Right cardiac atrium (tissue), 5 donors: ENCODE data around the gene LDLRAD4. TPM values are rescaled to one million over a fixed set of nuclear protein-coding genes. Genes with fewer than 3 reads are reported as not detected.

Experiments
- ATAC-seq, 2 donors: fragments of 200-7000 bp; cut with Tn5 transposase; one replicate each; pipeline versions ENCODE4 v1.8.0 to v1.9.1; 2020; ENCODE audit warnings: moderate library complexity in 2 of 2, mild to moderate bottlenecking in 1 of 2
- DNase-seq, 3 donors: peaks; one replicate each; pipeline ENCODE4 v3.0.0-alpha.2; 2020
- H3K27ac ChIP-seq: one replicate; pipeline ENCODE4 v1.5.1; 2013; ENCODE audit warnings: mild to moderate bottlenecking, low read length, control low read depth, moderate library complexity
- H3K27me3 ChIP-seq: one replicate; pipeline ENCODE4 v1.6.1; 2013; ENCODE audit not compliant: control insufficient read depth, insufficient read depth
- H3K4me1 ChIP-seq: one replicate; pipeline ENCODE4 v1.6.1; 2013; ENCODE audit warnings: low read length; ENCODE audit not compliant: control insufficient read depth, insufficient read depth
- H3K4me3 ChIP-seq: one replicate; pipeline ENCODE4 v1.5.1; 2013; ENCODE audit warnings: low read length, control low read depth
- H3K9me3 ChIP-seq: one replicate; pipeline ENCODE4 v1.6.1; 2013; ENCODE audit warnings: low read length; ENCODE audit not compliant: control insufficient read depth
- WGBS: extraction: QIAGEN DNeasy Blood & Tissue Kit; methylation state at CpG from one replicate; pipeline ENCODE4 v1.1.7; 2013; 5-methylcytosine and 5-hydroxymethylcytosine counted together
- intact Hi-C, 4 donors: fragments of 100-400 bp; cut with DNase I; formaldehyde crosslinking; loops; one replicate each; pipeline versions ENCODE4 v1.11.0 to v1.14.0; 2022 to 2023
- polyA plus RNA-seq: library from polyadenylated mRNA; stranded (reverse); fragments of 200-250 nt; gene quantifications from one replicate; pipeline ENCODE4 v1.2.3, GENCODE V29; 2013
- total RNA-seq, 4 donors: library from RNA; stranded (reverse); fragmentation: NEBNext Ultra II Directional; extraction: Animal tissue kit (Norgen Biotek cat#: 25700); gene quantifications; one replicate each; pipeline ENCODE4 v1.2.1, GENCODE V29; 2021
- donor health status: healthy with polysubstance abuse.
- donor health status: DM: no; HTN: yes; CAD: no.
- donor health status: DM: no; HTN: no; CAD: no.
- donor health status: DM: no; HTN: yes; CAD: no; lungs with severe emphysema.
- donor health status: DM: yes; HTN: yes; CAD: no.

LDLRAD4 gene
- total and polyA plus RNA-seq, 5 donors: 25.7 to 159 (median 68.1) TPM

DNA sequence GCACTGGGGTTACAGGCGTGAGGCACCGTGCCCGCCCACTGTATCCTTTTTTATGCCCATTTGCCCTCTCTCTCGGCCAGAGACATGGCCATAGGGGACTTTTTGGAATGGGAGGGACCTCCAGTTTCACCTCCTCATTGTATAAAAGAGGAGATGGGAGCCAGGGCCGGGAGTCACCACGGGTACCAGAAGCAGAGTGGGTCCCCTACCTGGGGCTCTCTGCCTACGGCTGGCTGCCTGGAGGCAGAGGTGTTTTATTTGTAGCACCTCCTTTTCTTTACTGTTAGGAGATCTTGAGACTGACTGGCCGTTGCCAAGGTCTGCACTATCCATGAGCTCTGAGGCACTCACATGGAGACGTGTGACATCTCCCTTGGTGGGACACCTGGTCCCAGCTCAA is 162.8 kb downstream of the LDLRAD4 start:
- Histone ChIP-seq H3K4me1 (peaks cover 24% of the 10 kb centered on the region), H3K9me3 (no peaks in the 10 kb centered on the region), H3K27ac (peak overlapping the region; percentile 85), H3K4me3 (no peak overlapping the region), H3K27me3 (no peaks in the 10 kb centered on the region)
- 85% methylated on average over 9 of the region's 9 CpGs for WGBS
- intact Hi-C loops: loop anchor here in 3 of 4 donors (5.0 to 10.0 kb wide), 4 partner anchors 63 to 167 kb away; partner anchors contain the start of gene LDLRAD4 (in 1 of the 3)
- DNase-seq (no peak), ATAC-seq (no peak)

DNA sequence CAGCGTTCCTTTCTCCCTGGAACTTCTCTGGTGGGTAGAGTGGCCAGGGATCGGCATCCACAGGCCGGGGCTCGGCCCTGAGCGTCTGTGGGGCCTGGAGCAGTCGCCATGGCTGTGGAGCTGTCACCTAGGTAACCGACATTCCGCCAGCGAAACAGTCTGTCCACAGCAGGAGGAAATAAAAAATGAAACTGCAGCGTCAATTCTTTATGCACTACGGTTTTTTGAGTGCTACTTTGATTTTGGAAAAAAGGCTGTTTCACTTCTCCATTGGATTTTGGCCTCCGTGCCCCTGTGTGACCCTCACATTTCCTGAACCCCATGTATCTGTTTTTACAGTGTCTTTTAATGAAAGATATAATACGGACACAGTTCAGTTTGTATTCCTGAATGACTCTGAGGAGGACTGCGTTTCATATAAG is 163.4 kb downstream of the LDLRAD4 start:
- ATAC-seq (peak; percentile 87 to 90), DNase-seq (peak; percentile 78 to 90 (median 90))
- Histone ChIP-seq H3K27ac (peak overlapping the region; percentile 85), H3K9me3 (no peaks in the 10 kb centered on the region), H3K4me1 (peaks cover 24% of the 10 kb centered on the region), H3K27me3 (no peaks in the 10 kb centered on the region), H3K4me3 (peak overlapping the region; percentile 40)
- WGBS: 4% methylated on average over 14 of the region's 14 CpGs
- intact Hi-C loops: loop anchor here in 3 of 4 donors (5.0 to 10.0 kb wide), 4 partner anchors 63 to 167 kb away; partner anchors contain the start of gene LDLRAD4 (in 1 of the 3)

GRCh38 chr18:13382366-13382953 is 163.9 kb downstream of the LDLRAD4 start:
- intact Hi-C loops: loop anchor here in 3 of 4 donors (5.0 to 10.0 kb wide), 4 partner anchors 62 to 168 kb away; partner anchors contain the start of gene LDLRAD4 (in 1 of the 3)
- H3K27ac ChIP-seq: peak overlapping the region; percentile 91
- peak; percentile 49 to 83 for ATAC-seq
- WGBS: 54% methylated on average over 9 of the region's 9 CpGs
- H3K27me3 ChIP-seq: no peaks in the 10 kb centered on the region
- H3K4me3 ChIP-seq: peak overlapping the region; percentile 40
- DNase-seq: peak in 1 of 3 donors; percentile 77
- H3K9me3 ChIP-seq: no peaks in the 10 kb centered on the region
- H3K4me1 ChIP-seq: peaks cover 21% of the 10 kb centered on the region

- Histone ChIP-seq H3K4me3 (no peak overlapping the region), H3K4me1 (peaks cover 19% of the 10 kb centered on the region), H3K9me3 (no peaks in the 10 kb centered on the region), H3K27me3 (no peaks in the 10 kb centered on the region), H3K27ac (peak overlapping the region; percentile 91)
- WGBS: 86% methylated on average over 19 of the region's 19 CpGs
- intact Hi-C loops: loop anchor here in 3 of 4 donors (5.0 to 10.0 kb wide), 4 partner anchors 62 to 168 kb away; partner anchors contain the start of gene LDLRAD4 (in 1 of the 3)
- no peak for ATAC-seq
- no peak for DNase-seq
Measured at GRCh38 chr18:13382954-13383827, 164.6 kb downstream of the LDLRAD4 start.

GRCh38 chr18:13386891-13387801 is 168.6 kb downstream of the LDLRAD4 start:
- Histone ChIP-seq H3K9me3 (no peaks in the 10 kb centered on the region), H3K27ac (no peak overlapping the region), H3K4me3 (no peak overlapping the region), H3K4me1 (peaks cover 13% of the 10 kb centered on the region), H3K27me3 (no peaks in the 10 kb centered on the region)
- ATAC-seq (peak in 1 of 2 donors; percentile 6), DNase-seq (peak in 1 of 3 donors; percentile 59)
- intact Hi-C loops: loop anchor here in 3 of 4 donors (10.0 kb wide), 3 partner anchors 58 to 172 kb away; partner anchors contain the start of gene LDLRAD4 (in 1 of the 3)
- whole genome bisulfite sequencing: 92% methylated on average over 40 of the region's 40 CpGs

DNA sequence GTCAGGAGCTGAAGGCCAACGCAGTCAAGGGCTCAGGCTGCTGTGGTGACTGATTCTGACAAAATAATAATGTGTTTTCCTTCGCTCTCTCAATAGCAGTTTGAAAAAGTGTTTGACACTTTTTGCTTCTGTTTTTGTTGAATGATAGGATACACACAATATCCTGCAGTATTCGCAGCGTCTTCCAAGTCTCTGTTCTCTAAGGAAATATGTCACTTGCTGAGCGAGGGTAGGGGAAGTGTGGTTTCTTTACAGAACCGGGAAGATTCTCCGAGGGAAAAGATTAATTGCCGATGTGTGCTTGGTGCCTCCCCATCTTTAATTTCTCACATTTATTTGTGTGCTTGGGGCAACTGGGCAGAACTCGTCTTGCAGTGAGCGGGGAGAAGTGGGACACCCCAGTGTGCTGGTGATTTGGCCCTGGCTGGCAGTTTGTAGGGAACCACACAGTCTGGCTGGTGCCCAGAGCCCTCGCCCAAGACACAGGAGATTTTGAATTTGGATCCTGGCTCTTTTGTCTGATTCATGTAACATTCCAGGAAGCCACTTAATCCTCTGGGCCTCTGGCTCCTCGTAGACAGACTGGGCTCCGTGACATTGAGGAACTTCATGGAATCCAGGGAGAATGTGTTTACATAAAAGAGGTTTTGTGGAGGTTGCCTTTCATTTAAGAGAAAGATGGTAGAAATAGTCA is 169.4 kb downstream of the LDLRAD4 start:
- Histone ChIP-seq H3K27me3 (no peaks in the 10 kb centered on the region), H3K4me1 (peaks cover 7% of the 10 kb centered on the region), H3K4me3 (no peak overlapping the region), H3K9me3 (no peaks in the 10 kb centered on the region), H3K27ac (peak overlapping the region; percentile 33)
- DNase-seq (peak in 1 of 3 donors; percentile 49), ATAC-seq (peak in 1 of 2 donors; percentile 59)
- intact Hi-C loops: loop anchor here in 3 of 4 donors (10.0 kb wide), 3 partner anchors 57 to 173 kb away; partner anchors contain the start of gene LDLRAD4 (in 1 of the 3)
- WGBS: 64% methylated on average over 13 of the region's 13 CpGs

DNA sequence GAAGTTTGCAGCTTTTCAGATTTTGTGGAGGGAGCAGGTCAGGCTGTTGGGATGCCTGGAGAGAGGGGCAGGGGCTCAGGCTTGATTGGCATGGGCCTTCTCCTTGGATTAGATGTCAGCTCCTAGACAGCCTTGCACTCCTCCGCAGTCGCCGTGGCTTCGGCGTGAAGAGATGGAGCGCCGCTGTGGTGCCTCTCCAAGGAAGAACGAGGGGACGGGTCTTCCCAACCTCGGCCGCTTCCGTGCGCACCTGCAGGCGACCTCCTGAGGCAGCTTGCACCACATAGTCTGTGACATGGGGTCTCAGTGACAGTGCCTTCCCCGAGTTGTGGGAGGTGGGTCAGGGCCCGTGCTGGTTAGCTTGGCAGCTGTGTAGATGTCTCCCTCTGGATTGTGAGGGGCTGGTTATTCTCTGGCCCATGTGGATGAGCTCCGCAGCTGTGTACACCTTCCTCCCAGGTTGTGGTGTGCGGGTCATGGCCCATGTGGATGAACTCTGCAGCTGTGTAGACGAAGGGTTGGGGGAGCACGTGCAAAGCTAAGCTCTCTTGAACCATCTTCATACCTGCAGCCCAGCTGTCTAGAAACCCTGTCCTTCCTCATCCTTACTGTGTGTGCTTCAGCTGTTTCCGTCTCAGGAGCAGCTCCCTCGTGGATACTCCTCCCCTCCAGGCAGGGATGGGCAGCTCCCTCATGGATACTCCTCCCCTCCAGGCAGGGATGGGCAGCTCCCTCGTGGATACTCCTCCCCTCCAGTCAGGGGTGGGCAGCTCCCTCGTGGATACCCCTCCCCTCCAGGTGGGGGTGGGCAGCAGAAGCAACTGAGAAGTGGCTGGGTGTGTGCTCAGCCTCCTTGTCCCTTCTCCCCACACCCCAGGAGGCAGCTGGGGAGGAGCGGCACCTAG is 170.3 kb downstream of the LDLRAD4 start:
- peak; percentile 24 to 66 for ATAC-seq
- Histone ChIP-seq H3K4me1 (peaks cover 4% of the 10 kb centered on the region), H3K9me3 (no peaks in the 10 kb centered on the region), H3K27ac (no peak overlapping the region), H3K4me3 (no peak overlapping the region), H3K27me3 (no peaks in the 10 kb centered on the region)
- 87% methylated on average over 25 of the region's 25 CpGs for WGBS
- intact Hi-C loops: loop anchor here in 3 of 4 donors (10.0 kb wide), 3 partner anchors 56 to 174 kb away; partner anchors contain the start of gene LDLRAD4 (in 1 of the 3)
- DNase-seq: no peak

GRCh38 chr18:13389491-13390131 is 171.1 kb downstream of the LDLRAD4 start:
- 85% methylated on average over 6 of the region's 6 CpGs for WGBS
- no peaks in the 10 kb centered on the region for H3K27me3 ChIP-seq
- peaks cover 4% of the 10 kb centered on the region for H3K4me1 ChIP-seq
- no peak for ATAC-seq
- no peak overlapping the region for H3K4me3 ChIP-seq
- no peak for DNase-seq
- no peaks in the 10 kb centered on the region for H3K9me3 ChIP-seq
- no peak overlapping the region for H3K27ac ChIP-seq
- intact Hi-C loops: loop anchor here in 3 of 4 donors (10.0 kb wide), 3 partner anchors 55 to 175 kb away; partner anchors contain the start of gene LDLRAD4 (in 1 of the 3)
